Transverse colon (tissue), 4 donors: Measurements from ENCODE around the gene SRGAP1.

Source experiments
- POLR2AphosphoS5 ChIP-seq, 3 donors: sonication (generic); formaldehyde crosslinking; IDR thresholded peaks; one replicate each; pipeline ENCODE4 v1.6.1; 2016; ENCODE audit warnings: antibody characterized with exemption in 3 of 3
- TF ChIP-seq, protein P1 (sequence below), 5 experiments: fragments of 200-600 bp in 3 of 5; fragments of 450-650 bp in 2 of 5; sonication (generic) in 3 of 5; IDR thresholded peaks; 1 replicate in 2 of 5; 2 replicates in 3 of 5; pipeline ENCODE4 v1.5.1; 2016 to 2017; ENCODE audit warnings: antibody characterized with exemption in 5 of 5, inconsistent platforms in 3 of 5, mild to moderate bottlenecking in 2 of 5, moderate library complexity in 1 of 5

- TF ChIP-seq, protein P1, sequence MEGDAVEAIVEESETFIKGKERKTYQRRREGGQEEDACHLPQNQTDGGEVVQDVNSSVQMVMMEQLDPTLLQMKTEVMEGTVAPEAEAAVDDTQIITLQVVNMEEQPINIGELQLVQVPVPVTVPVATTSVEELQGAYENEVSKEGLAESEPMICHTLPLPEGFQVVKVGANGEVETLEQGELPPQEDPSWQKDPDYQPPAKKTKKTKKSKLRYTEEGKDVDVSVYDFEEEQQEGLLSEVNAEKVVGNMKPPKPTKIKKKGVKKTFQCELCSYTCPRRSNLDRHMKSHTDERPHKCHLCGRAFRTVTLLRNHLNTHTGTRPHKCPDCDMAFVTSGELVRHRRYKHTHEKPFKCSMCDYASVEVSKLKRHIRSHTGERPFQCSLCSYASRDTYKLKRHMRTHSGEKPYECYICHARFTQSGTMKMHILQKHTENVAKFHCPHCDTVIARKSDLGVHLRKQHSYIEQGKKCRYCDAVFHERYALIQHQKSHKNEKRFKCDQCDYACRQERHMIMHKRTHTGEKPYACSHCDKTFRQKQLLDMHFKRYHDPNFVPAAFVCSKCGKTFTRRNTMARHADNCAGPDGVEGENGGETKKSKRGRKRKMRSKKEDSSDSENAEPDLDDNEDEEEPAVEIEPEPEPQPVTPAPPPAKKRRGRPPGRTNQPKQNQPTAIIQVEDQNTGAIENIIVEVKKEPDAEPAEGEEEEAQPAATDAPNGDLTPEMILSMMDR (IDR thresholded peaks at IDR 0.05): no peak
- no peak for TF ChIP-seq POLR2AphosphoS5 (IDR thresholded peaks at IDR 0.05)
These were observed 138.2 kb downstream of the SRGAP1 start for GRCh38 chr12:63982604-63983295.
